Right renal cortex interstitium (tissue), 3 donors: ENCODE results near the gene ACTR3C. TPM values are rescaled to one million over a fixed set of nuclear protein-coding genes. Genes with fewer than 3 reads are reported as not detected.
A peak's percentile ranks its signal among the peaks of the same experiment; 100 is the strongest.
"Not testable (repeated sequence)": the region's sequence is repeated elsewhere in the genome, so short reads cannot be mapped to it uniquely, and the experiment has no call there.

ENCODE experiments used
- DNase-seq, 3 donors: peaks; one replicate each; pipeline ENCODE4 v3.0.0-alpha.2; 2013; ENCODE audit warnings: low read depth in 3 of 3, low spot score in 2 of 3
- polyA plus RNA-seq, 3 donors: library from polyadenylated mRNA; unstranded; fragments of 120-200 nt; gene quantifications; one replicate each; pipeline ENCODE4 v1.2.1, GENCODE V29; 2013; ENCODE audit not compliant: insufficient read length in 3 of 3

The ACTR3C gene
- polyA plus RNA-seq, 3 donors: 8.9 to 10.5 (median 10.4) TPM

- DNase-seq: not testable (repeated sequence)
Observed at GRCh38 chr7:150285849-150286754, 37.2 kb downstream of the ACTR3C start.

DNA sequence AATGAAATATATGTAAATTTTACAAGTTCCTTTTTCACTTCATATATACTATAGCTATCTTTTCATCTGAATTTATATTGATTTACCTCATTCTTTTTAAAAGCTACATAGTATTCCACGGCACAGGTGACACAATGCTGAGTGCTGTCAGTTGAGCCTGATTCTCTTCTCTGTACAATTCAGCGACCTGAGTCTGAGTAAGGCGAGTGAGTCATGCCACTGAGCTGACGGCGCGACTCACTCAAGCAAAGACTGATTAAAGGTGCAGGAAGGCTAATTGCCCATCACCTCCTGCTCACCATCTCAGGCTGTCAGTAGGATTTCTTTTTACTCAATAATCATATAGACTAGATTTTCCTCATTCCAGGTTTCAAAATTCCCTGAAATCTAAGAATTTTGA, 39.7 kb downstream of the ACTR3C start:
- not testable (repeated sequence) for DNase-seq

DNA sequence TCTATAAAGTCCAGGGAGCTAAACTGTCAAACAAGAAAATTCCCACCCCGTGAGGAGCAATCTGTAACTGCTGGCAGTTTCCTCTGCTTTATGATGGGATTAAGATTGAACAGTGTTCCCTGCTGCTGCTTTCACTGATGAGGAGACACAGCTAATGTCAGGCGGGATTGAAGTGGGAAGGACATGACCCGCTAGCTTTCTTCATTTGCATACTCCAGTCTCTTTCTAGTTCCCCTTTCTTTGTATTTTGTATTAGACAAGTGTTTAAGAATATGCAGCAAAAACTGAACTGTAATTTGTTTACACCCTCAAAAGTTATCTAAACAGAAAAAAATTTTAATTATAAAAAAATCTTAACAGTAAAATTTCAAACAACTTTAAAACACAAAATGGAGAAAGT, 40.2 kb downstream of the ACTR3C start:
- not testable (repeated sequence) for DNase-seq

DNA sequence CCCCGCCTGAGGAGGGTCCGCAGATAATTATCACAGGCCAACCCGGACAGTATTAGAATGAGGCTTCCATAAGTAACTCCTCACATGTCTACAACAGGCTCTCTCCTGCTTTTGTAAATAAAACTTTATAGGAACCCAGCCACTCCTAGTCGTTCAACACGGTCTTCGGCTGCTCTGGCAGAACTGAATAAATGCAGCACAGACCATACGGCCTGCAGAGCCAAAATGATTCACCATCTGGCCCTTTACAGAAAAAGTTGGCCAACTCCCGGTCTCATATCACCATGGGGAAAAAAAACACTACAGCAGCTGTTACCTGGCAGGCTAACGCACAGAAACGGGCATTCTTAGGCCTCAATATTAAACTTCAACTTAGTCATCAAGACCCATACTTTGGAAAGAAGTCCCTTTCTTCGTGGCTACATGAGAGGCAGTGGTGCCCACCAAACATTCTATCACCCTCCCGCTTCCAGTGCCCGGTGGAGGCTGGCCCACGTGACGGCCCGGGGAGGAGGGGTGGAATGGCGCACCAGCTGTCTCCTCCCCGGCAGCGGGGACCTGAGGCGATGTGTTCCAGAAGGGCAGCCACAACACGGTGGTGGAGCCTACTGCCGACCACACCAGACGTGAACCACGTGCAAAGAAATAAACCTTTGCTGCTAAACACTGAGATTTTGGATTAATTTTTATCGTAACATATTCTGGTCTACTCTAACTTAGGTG, 41.5 kb downstream of the ACTR3C start:
- DNase-seq: not testable (repeated sequence)

DNA sequence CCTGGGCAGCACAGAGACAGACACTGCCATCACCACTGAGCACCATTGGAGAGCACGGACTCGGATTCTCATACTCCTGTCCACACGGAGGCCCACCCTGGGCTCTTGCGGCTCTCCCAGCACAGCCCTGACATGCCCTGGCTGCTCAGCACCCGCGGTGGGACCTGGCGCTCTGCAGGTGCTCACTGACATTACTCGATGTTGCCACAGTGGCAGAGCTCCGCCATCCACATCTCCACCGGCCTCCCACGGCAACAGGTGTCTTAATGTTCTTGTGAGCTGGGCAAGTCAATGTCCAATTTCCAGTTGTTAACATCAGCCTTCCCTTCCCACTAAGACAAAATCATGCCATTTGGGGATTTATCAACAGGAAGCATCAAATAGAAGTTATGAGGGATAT, 45.0 kb downstream of the ACTR3C start:
- not testable (repeated sequence) for DNase-seq

DNA sequence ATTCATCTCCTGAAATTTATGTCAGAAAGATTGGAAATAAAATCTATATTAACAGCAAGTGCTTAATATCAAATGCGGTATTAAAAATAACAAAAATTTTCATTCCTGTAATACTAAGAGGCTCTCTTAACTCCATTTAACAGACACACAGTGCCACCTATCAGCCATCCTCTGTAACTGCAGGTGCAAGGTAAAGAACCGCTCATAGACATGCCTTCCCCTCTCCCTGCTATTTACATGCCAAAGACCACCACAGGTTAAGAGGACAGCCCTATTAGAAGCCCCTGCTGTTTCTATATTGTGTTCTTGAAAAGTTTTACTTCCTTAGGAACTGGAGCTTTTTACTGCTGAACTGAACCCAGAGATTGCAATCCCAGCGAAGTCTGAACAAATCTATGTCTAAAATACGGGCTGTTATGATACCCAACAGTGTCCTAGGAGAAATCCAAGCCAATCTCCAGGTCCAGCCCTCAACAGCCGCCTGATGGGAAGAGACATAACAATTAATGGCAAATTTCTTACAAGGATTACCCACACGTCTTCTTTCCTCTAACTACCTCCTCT, 47.1 kb downstream of the ACTR3C start:
- not testable (repeated sequence) for DNase-seq

GRCh38 chr7:150271898-150272297, 51.4 kb downstream of the ACTR3C start:
- not testable (repeated sequence) for DNase-seq

DNA sequence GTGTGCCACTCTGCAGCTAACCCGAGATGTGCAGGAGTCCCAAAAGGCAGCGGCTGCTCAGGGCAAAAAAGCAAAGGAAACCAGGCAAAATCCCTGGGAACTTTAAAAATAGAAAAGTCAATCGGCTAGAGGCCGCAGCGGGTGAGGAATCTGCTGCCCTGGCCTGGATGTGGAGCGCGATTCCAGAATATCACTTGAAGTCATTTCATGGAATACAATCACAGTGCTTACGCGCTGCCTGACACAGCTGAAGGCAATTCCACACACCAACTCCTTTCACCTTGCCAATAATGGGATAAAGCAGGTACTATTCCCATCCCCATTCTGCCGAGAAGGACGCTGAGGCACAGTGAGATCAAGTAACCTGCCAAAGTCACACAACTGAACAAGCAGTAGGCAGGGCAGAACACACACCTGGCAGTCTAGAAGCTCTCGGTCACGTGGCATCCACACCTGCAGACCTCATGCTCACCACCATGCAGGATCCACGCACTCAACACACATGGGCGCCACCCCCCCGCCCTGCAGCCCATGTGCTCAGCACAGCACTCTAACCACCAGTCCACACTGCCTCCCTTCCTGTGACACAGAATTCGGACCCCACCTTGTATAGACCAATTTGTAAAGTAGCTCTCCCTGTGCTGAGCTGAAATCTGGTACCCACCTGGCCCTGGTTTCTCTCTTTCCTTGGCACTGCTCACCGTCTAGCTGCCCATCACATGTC, 53.1 kb downstream of the ACTR3C start:
- not testable (repeated sequence) for DNase-seq

DNA sequence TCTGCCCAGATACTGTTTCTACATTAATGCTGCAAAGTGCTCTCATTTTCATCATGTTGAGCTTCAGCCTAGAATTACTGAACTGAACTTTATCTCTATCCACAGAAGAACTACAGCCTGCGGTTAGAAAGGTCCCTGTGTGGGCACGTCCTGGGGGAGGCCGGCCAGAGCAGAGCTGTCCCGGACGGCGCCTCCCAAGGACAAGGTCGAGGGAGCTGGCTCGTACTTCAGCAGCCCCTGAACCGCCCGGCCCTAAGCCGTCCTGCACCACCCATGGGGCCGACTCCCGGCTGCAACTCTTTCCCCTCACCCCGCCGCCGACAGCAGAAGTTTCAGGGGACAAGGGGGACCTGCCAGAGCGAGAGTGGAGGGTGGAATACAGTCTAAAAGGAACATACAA, 54.5 kb downstream of the ACTR3C start:
- DNase-seq: not testable (repeated sequence)

- not testable (repeated sequence) for DNase-seq
Observed at GRCh38 chr7:150268287-150268686, 55.1 kb downstream of the ACTR3C start.

DNA sequence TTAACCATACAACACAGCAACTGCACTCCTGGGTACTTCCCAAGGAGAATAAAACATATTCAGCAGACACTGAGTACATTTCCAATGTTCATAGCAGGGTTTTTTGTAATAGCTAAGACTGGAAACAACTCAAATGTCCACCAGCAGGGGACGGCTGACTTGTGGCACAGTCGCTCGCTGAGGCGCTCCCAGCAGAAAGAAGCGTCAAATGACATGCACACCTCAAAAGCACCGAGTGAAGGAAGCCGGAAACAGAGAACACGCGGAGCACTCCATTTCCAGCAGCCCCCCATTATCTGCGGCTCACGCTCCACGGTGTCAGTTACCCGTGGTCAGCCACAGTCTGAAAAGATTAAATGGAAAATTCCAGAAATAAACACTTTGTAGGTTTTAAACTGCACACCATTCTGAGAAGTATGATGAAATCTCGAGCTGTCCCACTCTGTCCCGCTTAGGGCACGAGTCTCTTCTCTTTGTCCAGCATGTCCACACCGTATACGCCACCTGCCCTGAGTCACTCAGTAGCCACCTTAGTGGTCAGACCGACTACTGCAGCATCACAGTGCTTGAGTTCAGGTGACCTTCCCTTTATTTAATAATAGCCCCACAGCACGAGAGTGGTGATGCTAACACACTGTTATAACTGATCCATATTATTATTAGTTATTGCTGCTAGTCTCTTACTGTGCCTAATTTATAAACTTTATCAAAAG, 56.2 kb downstream of the ACTR3C start:
- DNase-seq: not testable (repeated sequence)

- DNase-seq: not testable (repeated sequence)
Observed at GRCh38 chr7:150262656-150263055, 60.7 kb downstream of the ACTR3C start.

- not testable (repeated sequence) for DNase-seq
Observed at GRCh38 chr7:150247745-150248144, 75.6 kb downstream of the ACTR3C start.

GRCh38 chr7:150245208-150245607, 78.1 kb downstream of the ACTR3C start:
- not testable (repeated sequence) for DNase-seq

DNA sequence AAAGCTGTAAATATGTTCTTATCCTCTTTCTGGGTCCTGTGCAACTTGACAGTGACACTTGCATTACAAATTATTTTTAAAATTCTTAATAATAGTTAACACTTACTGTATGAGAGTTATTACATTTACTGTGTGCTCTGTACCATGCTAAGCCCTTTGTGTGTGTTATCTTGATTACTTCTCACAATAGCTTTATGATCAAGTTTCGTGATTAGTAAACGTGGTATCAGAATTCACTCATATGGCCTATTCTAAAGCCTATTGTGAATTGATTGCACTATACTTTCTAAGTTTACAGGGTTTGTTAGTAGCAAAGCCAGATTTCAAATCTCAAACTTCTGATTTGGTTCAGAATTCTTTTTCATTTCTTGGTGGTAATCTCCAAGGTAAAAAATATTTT, 80.4 kb downstream of the ACTR3C start:
- not testable (repeated sequence) for DNase-seq

- not testable (repeated sequence) for DNase-seq
Observed at GRCh38 chr7:150225444-150225843, 97.9 kb downstream of the ACTR3C start.

GRCh38 chr7:150222083-150222972, 101.0 kb downstream of the ACTR3C start:
- not testable (repeated sequence) for DNase-seq

DNA sequence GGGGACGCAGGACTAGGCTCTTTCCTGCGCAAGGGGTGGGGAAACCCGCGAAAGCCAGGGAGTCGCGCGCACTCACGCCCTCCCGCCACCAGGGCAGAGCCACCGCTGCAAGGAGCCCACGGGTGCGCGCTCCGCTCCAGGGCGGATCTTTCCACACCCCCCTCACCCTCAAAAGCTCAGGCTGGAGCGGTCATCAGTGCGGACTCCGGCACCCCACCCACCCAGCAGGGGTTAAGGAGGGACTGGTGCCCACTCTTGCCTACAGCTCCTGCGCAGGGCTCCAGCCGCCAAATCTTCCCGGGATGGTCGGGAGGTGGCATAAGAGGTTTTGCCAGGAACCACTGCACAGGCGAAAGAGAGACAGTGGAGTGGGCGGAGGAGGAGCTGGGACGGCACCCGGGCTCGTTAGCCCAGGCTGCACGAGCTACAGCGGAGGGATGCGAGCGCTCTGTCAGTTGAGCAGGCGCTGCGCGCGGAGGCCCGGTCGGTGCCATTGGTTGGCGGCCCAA, 102.6 kb downstream of the ACTR3C start:
- DNase-seq: peak in 1 of 3 donors; percentile 8
